ENCODE results near the gene SULF2.

SULF2 gene

DNA sequence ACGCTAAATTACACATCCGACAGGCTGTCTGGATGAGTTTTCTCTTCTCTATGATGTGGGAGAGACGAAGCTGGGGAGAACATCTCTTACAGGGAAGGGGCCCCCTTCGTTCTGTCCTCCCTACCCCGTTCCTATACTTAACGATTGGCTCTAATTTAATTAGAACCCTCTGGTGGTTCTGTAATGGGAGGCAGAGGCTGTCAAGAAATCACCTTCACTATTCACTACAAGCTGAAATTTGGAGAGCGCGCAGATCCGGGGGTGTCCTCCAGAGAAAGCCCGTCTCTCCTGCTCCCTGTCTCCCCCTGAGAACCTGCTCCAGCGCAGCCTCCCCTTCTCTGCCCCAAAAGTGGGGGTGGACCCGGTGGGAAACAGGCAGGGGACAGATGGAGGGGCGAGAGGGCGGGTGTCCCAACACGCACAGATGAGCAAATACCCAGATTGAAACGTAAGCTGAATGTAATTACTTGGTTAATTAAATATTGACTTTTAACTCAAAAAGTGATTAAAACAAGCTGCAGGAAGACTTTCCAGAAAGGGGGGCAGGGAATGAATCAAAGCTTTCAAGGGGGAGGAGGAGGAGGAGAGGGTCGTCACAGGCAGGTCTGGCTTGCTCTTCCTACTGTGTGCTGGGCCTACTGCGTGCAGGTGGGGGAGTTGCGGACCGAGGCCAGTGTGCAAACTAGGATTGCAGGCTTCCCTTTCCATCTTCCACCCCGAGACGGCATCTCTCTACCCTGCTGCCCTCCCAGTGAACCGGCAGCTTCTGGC is 1.3 kb downstream of the SULF2 start:
- no peak for DNase-seq (ENCODE audit: low read depth)

DNA sequence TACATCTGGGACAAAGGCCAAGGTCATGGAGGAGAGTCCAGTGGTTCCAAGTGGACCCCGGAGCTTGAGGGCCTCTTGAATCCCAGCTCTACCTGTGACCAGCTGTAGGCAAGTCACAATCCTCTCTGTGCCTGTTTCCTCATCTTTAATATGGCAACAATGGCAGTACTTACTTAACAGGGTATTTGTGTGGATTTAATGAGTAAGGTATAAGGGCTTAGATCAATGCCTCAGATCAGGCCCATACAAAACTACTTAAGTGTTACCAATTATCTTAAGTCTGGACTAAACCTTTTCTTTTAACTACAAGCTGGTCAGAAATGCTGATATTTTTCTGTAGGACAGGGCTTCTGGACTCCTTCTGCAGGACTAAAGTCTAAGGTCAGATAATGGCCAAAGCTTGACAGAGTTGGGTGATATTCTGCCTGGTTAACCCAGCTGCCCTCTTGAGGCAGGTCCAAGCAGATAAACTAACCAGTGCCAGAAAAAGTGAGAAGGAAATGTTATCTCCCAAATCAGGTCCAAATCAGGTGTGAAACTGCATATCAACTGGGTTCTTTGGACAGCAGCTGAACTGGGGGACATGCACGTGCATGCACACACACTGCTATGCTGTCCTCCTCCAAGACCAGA is 2.2 kb downstream of the SULF2 start:
- no peak for DNase-seq (ENCODE audit: low read depth)

GRCh38 chr20:47782076-47782475 is 3.2 kb downstream of the SULF2 start:
- no peak for DNase-seq (ENCODE audit: low read depth)

DNA sequence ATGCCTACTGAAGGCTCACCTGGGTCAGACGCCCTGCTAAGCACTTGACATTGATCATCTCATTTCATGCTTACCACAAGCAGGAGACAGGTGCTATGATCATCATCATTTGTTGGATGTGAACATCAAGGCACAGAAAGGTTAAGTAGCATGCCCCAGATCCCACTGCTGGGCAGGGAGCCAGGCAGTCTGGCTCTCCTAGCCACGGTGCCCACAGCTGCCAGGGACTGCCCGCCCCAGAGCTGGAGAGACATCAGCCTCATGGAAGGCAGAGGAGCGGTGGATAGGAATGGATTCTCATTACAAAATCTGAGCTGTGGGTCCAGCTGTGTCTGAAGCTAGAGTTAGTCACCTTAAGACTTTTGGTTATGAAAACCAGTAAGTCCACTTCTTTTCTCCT is 3.6 kb downstream of the SULF2 start:
- no peak for DNase-seq (ENCODE audit: low read depth)

GRCh38 chr20:47780720-47781389 is 4.4 kb downstream of the SULF2 start:
- no peak for DNase-seq (ENCODE audit: low read depth)

DNA sequence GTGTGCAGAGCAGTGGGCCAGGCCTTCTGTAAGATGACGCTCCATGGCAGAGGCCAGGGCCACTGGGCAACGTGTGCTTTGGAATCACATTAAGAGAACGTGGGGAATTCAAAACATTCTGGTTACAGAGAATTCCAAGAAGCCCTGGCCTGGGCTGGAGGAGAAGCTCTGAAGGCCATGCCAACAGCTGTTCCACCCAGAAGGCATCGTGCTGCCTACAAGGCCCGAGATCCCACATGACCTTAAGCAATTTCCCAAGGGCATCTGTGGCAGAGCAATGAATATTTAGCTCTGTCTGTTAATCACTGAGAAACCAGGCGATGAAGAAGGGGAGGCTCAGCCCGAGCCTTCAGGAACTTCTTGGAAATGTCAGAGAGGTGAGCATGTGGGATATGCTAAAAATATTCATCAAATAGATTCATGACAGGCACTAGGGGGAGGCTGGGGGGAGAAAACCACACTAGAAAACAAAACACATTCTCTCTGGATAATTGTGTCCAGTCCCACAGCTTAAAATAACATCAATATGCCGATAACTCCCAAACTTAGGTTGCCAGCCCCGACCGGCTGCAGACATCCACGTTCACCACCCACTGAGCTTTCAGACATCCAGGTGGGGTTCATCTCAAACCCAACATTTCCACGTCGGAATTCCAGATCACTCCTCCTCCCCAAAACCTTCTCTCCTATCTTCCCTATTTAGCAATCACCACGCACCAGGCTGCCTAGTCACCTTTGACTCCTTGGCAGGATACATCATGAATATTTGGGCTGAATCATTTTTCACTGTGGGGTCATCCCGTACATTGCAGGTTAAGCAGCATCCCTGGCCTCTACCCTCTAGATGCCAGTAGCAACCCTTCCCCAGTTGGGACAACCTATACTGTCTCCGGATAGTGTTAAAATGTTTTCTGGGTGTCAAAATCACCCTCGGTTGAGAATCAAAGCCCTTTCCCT is 6.6 kb downstream of the SULF2 start:
- no peak for DNase-seq (ENCODE audit: low read depth)

DNA sequence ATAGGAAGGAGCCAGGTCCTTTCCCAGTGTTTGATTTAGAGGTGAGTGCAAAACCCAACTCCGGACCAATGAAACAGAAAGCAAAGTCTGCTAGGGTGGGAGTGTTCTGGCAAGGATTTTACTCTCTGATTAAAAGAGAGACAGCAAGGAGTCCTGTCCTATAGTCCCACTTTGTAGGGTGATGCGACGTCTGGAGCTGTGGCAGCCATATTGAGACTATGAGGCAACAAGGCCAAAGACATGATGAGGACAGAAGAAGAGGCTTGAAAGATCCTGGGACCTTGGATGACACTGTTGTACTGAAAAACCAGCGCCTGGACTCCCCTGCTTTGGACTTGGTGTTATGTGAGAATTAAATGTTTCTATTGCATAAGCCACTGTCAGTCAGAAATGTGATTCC is 8.1 kb downstream of the SULF2 start:
- no peak for DNase-seq (ENCODE audit: low read depth)

- no peak for DNase-seq (ENCODE audit: low read depth)
These were observed 8.6 kb downstream of the SULF2 start for GRCh38 chr20:47776639-47777038.

- no peak for DNase-seq (ENCODE audit: low read depth)
These were observed 9.4 kb downstream of the SULF2 start for GRCh38 chr20:47775841-47776240.

GRCh38 chr20:47775039-47775438 is 10.2 kb downstream of the SULF2 start:
- no peak for DNase-seq (ENCODE audit: low read depth)

GRCh38 chr20:47774131-47774777 is 11.0 kb downstream of the SULF2 start:
- DNase-seq (ENCODE audit: low read depth), result no peak

- no peak for DNase-seq (ENCODE audit: low read depth)
These were observed 11.9 kb downstream of the SULF2 start for GRCh38 chr20:47773371-47773786.

DNA sequence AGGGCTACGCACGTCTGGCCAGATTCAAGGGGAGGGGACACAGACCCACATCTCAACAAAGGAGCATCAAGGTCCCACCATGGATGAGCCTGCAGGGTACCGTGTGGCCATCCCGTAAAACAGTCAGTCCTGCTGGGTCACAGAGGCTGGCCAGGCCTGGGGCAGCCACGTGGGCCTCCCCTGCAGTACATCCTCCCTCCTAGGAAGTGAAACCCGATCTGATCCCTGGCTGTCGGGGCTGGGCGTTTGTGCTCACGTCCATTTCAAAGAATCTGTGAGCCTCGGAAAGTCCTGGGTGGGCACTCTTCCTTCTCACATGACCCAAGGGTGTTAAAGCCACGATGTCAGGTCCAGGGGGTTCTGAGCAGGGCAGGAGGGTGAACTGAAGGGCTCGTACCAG is 14.3 kb downstream of the SULF2 start:
- no peak for DNase-seq (ENCODE audit: low read depth)

GRCh38 chr20:47768016-47768824 is 17.1 kb downstream of the SULF2 start:
- DNase-seq (ENCODE audit: low read depth), result no peak

DNA sequence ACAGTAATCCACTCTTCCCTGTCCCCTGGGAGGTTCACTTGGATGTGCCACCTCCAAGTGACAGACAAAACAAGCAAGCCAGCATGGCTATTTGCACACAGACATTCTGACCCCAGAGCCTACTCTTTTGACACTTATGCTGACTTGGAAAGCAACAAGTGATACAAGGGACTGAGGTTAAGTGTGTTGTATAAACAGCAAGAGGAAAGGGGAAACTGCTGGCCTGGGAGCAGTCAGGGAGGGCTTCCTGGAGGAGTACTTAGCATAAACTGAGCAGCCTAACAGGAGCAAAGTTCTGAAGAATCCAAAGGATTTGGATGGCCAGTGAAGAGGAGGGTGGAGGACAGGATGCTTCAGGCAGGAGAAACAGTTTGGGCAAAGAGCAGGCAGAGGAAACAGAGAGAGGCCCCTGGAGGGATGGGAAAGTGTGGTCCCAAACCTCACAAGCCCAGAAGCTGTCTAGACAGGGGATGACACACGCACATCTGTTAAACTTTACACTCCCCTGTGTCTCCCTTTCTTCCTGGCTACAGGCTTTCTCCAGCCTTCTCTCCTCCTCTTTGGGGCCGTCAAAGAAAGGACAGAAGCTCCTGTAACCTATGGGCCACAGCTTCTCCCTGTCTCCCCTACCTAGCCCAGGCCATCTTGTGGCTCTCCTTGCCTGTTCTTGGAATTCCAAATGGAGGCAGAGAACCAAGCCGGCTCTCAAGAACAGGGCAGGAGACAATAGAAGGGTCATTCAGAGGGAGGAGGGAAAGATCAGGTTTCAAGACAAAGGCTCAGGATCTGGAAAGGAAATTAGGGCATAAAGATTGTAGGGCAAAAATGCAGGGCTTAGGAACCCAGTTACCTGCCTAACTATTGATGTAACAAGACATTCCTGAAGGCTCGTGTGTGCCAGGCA is 19.3 kb downstream of the SULF2 start:
- DNase-seq (ENCODE audit: low read depth), result no peak

GRCh38 chr20:47765271-47765670 is 20.0 kb downstream of the SULF2 start:
- no peak for DNase-seq (ENCODE audit: low read depth)

DNA sequence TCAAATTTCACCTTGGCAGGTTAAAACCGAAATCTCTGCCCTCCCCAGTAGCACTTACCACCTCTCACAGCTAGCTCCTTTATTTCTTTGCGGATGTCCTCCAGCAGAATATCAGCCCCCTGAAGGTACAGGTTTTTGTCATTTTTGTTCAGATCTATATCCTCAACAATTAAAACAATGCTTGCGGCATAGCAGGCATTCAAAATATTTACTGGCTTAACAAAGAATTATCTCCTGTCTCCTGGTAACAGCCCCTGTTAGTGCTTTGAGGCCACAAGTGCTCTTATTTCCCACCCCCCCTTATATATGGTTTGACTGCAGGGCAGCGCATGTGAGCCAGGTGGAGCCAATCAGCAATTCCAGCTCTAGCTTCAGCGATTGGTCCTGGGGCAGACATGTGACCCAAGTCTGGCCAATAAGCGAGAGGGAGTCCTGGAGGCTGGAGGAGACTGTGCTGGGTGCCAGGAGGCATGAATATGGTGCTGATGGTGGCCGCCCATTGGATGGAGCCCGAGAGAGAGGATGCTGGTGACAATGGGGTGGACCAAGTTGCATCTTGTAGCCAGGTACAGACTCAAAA is 21.0 kb downstream of the SULF2 start:
- no peak for DNase-seq (ENCODE audit: low read depth)

- DNase-seq (ENCODE audit: low read depth), result no peak
These were observed 22.5 kb downstream of the SULF2 start for GRCh38 chr20:47762699-47763268.

DNA sequence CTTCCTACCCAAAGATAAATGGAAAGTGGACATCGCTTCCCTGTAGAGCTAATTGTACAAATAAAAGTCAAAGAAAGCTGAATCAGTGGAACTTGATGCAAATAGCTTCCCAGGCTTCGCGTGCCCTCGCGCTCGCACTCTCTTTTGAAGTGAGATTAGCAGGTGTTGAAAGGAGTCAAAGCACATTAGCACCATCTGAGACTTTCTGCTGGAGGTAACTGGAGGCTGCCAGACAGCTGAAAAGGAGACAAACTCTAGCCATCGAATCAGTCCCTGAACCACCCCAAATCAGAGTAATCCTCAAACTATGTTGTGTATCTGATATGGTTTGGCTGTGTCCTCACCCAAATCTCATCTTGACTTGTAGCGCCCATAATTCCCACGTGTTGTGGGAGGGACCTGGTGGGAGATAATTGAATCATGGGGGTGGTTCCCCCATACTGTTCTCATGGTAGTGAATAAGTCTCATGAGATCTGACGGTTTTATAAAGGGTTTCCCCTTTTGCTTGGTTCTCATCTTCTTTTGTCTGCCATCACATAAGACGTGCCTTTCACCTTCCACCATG is 23.7 kb downstream of the SULF2 start:
- DNase-seq (ENCODE audit: low read depth), result no peak

Measured in stimulated activated CD8-positive, alpha-beta memory T cell treated with anti-CD3 and anti-CD28 coated beads, Interleukin-7, amount 100 ng/mL, for 24 hours (primary cell).